8988T (cell line): ENCODE results near the gene SLC24A1.
A peak's percentile ranks its signal among the peaks of the same experiment; 100 is the strongest.

Experiments
- DNase-seq: peaks from one replicate; pipeline ENCODE4 v3.0.0; 2011

SLC24A1 gene

GRCh38 chr15:65619626-65620290 lies 2.0 kb upstream of the SLC24A1 start:
- no peak for DNase-seq

GRCh38 chr15:65620833-65621232 lies 905 bp upstream of the SLC24A1 start:
- no peak for DNase-seq

GRCh38 chr15:65623103-65623502 lies 1.4 kb downstream of the SLC24A1 start:
- no peak for DNase-seq

DNA sequence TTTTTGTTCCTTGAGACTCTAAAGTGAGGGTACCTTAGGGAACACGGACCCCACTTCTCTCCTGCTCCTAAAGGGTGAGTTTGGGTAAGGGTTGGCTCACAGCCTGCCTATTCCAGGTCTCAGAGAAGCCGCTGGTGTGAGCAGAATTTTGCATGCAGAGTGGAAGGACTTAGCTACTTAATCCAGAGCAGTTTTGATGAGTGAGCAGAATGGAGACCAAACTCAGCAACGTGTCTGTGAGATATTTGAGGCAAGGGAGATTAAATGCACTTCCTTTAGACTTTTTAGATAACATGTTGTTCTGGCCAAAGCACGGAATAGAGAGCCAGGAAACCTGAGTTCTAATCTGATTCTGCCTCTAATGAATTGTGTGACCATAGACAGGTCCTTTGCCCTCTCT lies 5.1 kb downstream of the SLC24A1 start:
- no peak for DNase-seq

- DNase-seq = no peak
Measured at GRCh38 chr15:65629548-65629947, 7.8 kb downstream of the SLC24A1 start.

GRCh38 chr15:65630760-65631159 lies 9.0 kb downstream of the SLC24A1 start:
- no peak for DNase-seq

DNA sequence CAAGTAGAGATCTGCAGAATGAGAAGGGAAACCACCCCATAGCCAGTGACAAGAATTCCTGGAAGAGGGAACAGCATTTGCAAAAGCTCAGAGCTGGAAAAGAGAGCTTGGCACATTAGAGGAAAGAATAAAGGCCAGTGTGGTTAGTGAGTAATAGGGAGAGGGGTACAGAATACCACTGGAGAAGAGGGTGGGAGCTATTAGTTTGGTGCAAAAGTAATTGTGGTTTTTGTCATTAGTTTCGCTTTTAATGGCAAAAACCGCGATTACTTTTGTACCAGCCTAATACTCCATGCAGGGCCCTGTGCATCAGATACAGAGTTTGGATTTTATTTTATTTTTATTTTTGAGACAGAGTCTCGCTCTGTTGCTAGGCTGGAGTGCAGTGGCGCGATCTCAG lies 9.8 kb downstream of the SLC24A1 start:
- no peak for DNase-seq

GRCh38 chr15:65632780-65633375 lies 11.1 kb downstream of the SLC24A1 start:
- no peak for DNase-seq

DNA sequence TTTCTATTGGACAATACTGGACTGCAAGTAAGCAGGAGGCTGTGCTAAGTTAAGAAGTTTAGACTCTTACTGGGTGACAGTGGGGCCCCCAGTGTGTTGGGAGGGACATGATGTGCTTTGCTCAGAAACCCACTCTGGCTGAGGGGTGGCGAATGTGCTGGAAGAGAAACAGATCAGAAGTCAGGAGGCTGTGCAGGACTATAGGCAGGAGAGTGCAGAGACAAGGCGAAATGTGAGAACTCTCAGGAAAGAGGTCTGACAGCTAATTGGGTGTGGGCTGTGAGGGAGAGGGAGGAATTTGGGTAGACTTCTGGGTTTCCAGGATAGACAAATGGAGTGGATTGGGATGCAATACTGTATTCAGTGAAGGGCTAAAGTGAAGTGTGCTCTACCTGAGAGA lies 12.0 kb downstream of the SLC24A1 start:
- no peak for DNase-seq

DNA sequence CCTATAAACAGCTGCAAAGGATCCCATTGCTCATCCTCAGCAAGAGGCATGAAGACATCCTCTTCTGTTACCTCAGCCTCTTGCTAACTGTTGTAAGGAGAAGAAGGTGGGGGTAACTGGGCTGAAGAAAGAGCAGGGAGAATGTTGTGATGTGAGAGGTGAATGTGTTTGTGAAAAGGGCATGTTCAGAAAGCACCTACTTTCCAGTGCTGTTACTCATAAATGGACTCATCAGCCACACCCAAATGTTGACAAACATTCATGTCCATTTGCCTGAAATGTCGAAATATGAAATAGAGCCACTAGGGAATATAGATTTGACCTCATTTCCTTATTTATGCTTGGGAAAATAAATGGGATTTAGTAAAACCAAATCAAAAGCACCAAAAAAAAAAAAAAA lies 12.6 kb downstream of the SLC24A1 start:
- DNase-seq = no peak

- no peak for DNase-seq
Measured at GRCh38 chr15:65638109-65638508, 16.4 kb downstream of the SLC24A1 start.

- peak; percentile 27 for DNase-seq
Measured at GRCh38 chr15:65638681-65639089, 16.9 kb downstream of the SLC24A1 start.

DNA sequence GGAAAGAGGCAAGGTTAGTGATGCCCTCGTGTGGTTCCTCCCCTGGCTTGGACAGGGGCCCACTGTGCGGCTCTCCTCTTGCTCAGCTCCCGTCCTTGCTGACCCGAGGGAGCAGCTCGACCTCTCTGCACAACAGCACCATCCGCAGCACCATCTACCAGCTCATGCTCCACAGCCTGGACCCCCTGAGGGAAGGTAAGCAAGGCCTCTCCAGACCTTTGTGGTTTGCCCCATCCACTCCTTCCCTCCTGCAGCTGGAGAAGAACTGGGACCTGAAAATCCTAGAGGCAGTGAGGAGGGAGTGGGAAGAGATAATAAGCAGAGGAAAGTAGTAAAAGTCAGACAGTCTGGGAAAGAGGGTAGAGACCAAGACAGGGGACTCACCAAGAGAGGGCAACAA lies 17.8 kb downstream of the SLC24A1 start:
- DNase-seq = no peak

DNA sequence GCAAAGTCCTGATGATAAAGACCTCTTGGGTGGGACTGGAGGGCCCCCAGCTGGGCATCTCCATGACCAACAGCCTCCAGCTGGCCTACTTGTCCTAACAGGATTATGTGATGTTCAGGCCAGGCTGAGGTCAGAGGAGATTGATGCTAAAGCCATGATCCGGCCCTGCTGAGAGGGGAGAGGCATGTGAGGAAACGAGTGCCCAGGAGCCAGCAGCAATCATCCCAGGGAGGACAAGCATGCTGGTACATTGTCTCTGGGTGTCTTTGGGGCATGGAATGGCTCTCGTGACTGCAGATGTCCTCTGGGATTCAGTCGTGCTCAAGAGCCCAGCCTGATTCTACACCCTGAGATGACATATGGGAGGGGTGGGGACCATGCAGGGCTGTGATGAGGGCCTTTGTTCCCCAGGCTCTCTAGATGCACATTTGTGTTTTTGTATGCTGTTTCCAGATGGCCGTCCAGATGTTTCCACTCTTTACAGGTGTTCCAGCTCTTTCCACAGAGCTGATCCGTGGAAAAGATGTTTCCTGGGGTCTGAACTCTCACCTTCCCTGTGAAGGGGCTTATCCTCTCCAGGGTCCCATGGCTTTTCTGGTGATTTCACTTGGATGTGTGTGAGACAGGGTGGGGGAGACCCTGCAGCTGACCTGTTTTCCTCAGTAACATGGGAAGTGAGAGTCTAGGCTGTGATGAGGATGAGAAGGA lies 20.2 kb downstream of the SLC24A1 start:
- no peak for DNase-seq

DNA sequence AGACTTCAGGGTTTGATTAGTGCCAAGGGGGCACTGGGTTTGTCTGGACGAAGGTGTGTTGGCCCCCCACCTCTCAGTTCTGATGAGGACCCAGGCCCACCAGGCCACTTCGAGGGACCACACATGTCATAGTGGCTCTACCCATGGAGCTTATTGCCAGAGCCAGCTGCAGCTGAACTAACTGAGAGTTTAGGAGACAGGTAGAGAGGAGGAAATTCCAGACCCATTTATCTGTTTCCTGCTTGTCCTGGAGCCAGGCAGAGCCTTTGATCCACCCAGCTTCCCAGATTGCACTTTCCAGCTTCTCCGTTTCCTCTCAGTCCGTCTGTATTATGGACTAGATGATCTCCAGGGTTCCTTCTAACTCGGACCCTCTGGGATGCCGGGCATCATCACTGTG lies 20.9 kb downstream of the SLC24A1 start:
- DNase-seq = no peak

- no peak for DNase-seq
Measured at GRCh38 chr15:65644282-65644681, 22.5 kb downstream of the SLC24A1 start.

GRCh38 chr15:65645392-65645791 lies 23.7 kb downstream of the SLC24A1 start:
- DNase-seq = no peak

DNA sequence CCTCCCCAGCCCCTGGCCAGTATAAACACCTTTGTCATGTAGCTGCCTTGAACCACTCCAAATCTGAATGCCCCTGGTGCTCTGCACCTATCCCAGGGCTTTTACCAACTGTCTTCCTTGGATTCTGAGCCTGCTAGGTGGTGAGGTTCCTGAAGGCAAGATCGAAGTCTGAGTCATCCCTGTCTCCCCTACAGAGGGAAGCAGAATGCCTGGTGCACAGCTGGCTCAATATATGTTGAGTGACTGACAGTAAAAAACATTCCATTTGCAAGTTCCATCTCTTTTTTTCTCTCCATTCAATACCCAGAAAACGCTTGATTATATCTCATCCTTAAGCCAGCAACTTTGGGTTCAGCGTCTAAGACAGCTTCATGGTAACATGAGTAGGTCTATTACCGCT lies 24.7 kb downstream of the SLC24A1 start:
- no peak for DNase-seq

DNA sequence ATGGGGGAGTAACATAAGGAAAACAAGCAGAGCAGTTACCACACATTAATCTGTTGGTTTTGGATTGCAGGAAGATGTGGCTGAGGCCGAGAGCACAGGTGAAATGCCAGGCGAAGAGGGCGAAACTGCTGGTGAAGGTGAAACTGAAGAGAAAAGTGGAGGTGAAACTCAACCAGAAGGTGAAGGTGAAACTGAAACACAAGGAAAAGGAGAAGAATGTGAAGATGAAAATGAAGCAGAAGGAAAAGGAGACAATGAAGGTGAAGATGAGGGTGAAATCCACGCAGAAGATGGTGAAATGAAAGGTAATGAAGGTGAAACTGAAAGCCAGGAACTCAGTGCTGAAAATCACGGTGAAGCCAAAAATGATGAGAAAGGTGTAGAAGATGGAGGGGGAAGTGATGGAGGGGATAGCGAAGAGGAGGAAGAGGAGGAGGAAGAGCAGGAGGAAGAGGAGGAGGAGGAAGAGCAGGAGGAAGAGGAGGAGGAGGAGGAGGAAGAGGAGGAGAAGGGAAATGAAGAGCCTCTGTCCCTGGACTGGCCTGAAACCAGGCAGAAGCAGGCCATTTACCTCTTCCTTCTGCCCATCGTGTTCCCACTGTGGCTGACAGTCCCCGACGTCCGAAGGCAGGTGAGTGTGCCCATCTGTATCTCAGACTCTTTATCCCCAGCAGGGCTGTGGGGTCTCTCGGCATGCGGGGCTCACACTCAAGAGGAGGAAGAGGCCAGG lies 28.7 kb downstream of the SLC24A1 start:
- no peak for DNase-seq

GRCh38 chr15:65651042-65651322 lies 29.2 kb downstream of the SLC24A1 start:
- DNase-seq = no peak

GRCh38 chr15:65651831-65652749 lies 30.4 kb downstream of the SLC24A1 start:
- DNase-seq = no peak

GRCh38 chr15:65653341-65653740 lies 31.6 kb downstream of the SLC24A1 start:
- no peak for DNase-seq
